CD4-positive, alpha-beta T cell treated with Interleukin-15 for 1 hour (primary cell): Measurements from ENCODE around the gene KCNIP4.

Experiments
- DNase-seq: peaks from one replicate; pipeline ENCODE4 v3.0.0-alpha.2; 2020

The KCNIP4 gene

GRCh38 chr4:21900211-21900610, 48.4 kb downstream of the KCNIP4 start:
- DNase-seq: no peak

- DNase-seq: no peak
These were observed 50.5 kb downstream of the KCNIP4 start for GRCh38 chr4:21898101-21898500.

- no peak for DNase-seq
These were observed 51.8 kb downstream of the KCNIP4 start for GRCh38 chr4:21896767-21897166.

- DNase-seq: no peak
These were observed 55.4 kb downstream of the KCNIP4 start for GRCh38 chr4:21893136-21893535.

- DNase-seq: no peak
These were observed 58.3 kb downstream of the KCNIP4 start for GRCh38 chr4:21890231-21890630.

- DNase-seq: no peak
These were observed 60.2 kb downstream of the KCNIP4 start for GRCh38 chr4:21888195-21888976.

GRCh38 chr4:21887481-21887880, 61.1 kb downstream of the KCNIP4 start:
- DNase-seq: no peak

- no peak for DNase-seq
These were observed 62.8 kb downstream of the KCNIP4 start for GRCh38 chr4:21885770-21886169.

- DNase-seq: no peak
These were observed 63.3 kb downstream of the KCNIP4 start for GRCh38 chr4:21885241-21885640.

GRCh38 chr4:21884615-21885014, 64.0 kb downstream of the KCNIP4 start:
- no peak for DNase-seq

- DNase-seq: no peak
These were observed 66.3 kb downstream of the KCNIP4 start for GRCh38 chr4:21882051-21882839.

GRCh38 chr4:21879187-21879586, 69.4 kb downstream of the KCNIP4 start:
- no peak for DNase-seq

GRCh38 chr4:21876711-21877110, 71.9 kb downstream of the KCNIP4 start:
- no peak for DNase-seq

GRCh38 chr4:21873145-21873544, 75.4 kb downstream of the KCNIP4 start:
- DNase-seq: no peak

- no peak for DNase-seq
These were observed 76.5 kb downstream of the KCNIP4 start for GRCh38 chr4:21872101-21872500.

- DNase-seq: no peak
These were observed 78.4 kb downstream of the KCNIP4 start for GRCh38 chr4:21869978-21870745.

- no peak for DNase-seq
These were observed 83.9 kb downstream of the KCNIP4 start for GRCh38 chr4:21864686-21865085.

- no peak for DNase-seq
These were observed 85.7 kb downstream of the KCNIP4 start for GRCh38 chr4:21862917-21863316.

- DNase-seq: no peak
These were observed 89.6 kb downstream of the KCNIP4 start for GRCh38 chr4:21858971-21859370.

- no peak for DNase-seq
These were observed 91.8 kb downstream of the KCNIP4 start for GRCh38 chr4:21856754-21857153.

GRCh38 chr4:21856301-21856700, 92.3 kb downstream of the KCNIP4 start:
- no peak for DNase-seq

GRCh38 chr4:21849077-21849476, 99.5 kb downstream of the KCNIP4 start:
- DNase-seq: no peak

- no peak for DNase-seq
These were observed 100.6 kb downstream of the KCNIP4 start for GRCh38 chr4:21848021-21848420.

- no peak for DNase-seq
These were observed 102.9 kb downstream of the KCNIP4 start for GRCh38 chr4:21845663-21846062.
